CD8-positive, alpha-beta memory T cell (primary cell): ENCODE results near the gene NAGK. TPM values are rescaled to one million over a fixed set of nuclear protein-coding genes. Genes with fewer than 3 reads are reported as not detected.
"Not testable (repeated sequence)": the region's sequence is repeated elsewhere in the genome, so short reads cannot be mapped to it uniquely, and the experiment has no call there.

ENCODE experiments used
- CTCF ChIA-PET: fragments of 350-600 bp; sonication (Branson Sonifier 250); formaldehyde crosslinking; loops from one replicate; lab custom pipeline; 2021; ENCODE audit warnings: antibody characterized with exemption; lab: Charles Lee
- POLR2A ChIA-PET: fragments of 350-600 bp; sonication (Branson Sonifier 250); formaldehyde crosslinking; loops from one replicate; lab custom pipeline; 2021; ENCODE audit warnings: antibody characterized with exemption; lab: Charles Lee
- DNase-seq, 5 donors: peaks; one replicate each; pipeline versions ENCODE4 v3.0.0 to v3.0.0-alpha.2; 2020 to 2022; ENCODE audit warnings: mixed read lengths in 1 of 5
- H3K27ac ChIP-seq: one replicate; pipeline ENCODE4 v1.7.0; 2013; ENCODE audit warnings: low read depth, mild to moderate bottlenecking, low read length, moderate library complexity
- H3K27me3 ChIP-seq: 2 replicates; pipeline ENCODE4 v1.7.0; 2013; ENCODE audit warnings: low read length, mild to moderate bottlenecking; ENCODE audit not compliant: insufficient read depth, poor library complexity, severe bottlenecking
- H3K36me3 ChIP-seq: 2 replicates; pipeline ENCODE4 v1.7.0; 2013; ENCODE audit warnings: mild to moderate bottlenecking, low read length, moderate library complexity; ENCODE audit not compliant: insufficient read depth
- H3K4me1 ChIP-seq: 2 replicates; pipeline ENCODE4 v1.7.0; 2013; ENCODE audit warnings: mild to moderate bottlenecking, low read length, moderate library complexity; ENCODE audit not compliant: insufficient read depth
- H3K4me3 ChIP-seq: 2 replicates; pipeline ENCODE4 v1.7.0; 2013; ENCODE audit warnings: mild to moderate bottlenecking, low read length
- H3K9me3 ChIP-seq: 2 replicates; pipeline ENCODE4 v1.7.0; 2013; ENCODE audit warnings: mild to moderate bottlenecking, low read length
- H3K27ac Mint-ChIP-seq, 8 donors: one replicate each; pipeline ENCODE4 v1.8.0; 2020 to 2021; ENCODE audit warnings: mixed read lengths in 8 of 8, mild to moderate bottlenecking in 6 of 8, inconsistent platforms in 3 of 8, moderate library complexity in 3 of 8
- H3K27me3 Mint-ChIP-seq, 2 donors: one replicate each; pipeline ENCODE4 v1.8.0; 2020 to 2021; ENCODE audit warnings: mixed read lengths in 2 of 2, mild to moderate bottlenecking in 1 of 2, moderate library complexity in 1 of 2
- H3K36me3 Mint-ChIP-seq, 3 donors: one replicate each; pipeline ENCODE4 v1.8.0; 2020 to 2021; ENCODE audit warnings: mixed read lengths in 3 of 3, inconsistent platforms in 1 of 3, mild to moderate bottlenecking in 1 of 3
- H3K4me1 Mint-ChIP-seq, 3 donors: one replicate each; pipeline ENCODE4 v1.8.0; 2020 to 2021; ENCODE audit warnings: mixed read lengths in 3 of 3, inconsistent platforms in 1 of 3, mild to moderate bottlenecking in 1 of 3
- H3K4me3 Mint-ChIP-seq, 7 donors: one replicate each; pipeline ENCODE4 v1.8.0; 2020 to 2021; ENCODE audit warnings: mixed read lengths in 7 of 7, mild to moderate bottlenecking in 6 of 7, moderate library complexity in 4 of 7, inconsistent platforms in 2 of 7
- H3K9me3 Mint-ChIP-seq, 5 donors: one replicate each; pipeline ENCODE4 v1.8.0; 2020 to 2022; ENCODE audit warnings: mixed read lengths in 5 of 5, mild to moderate bottlenecking in 3 of 5, moderate library complexity in 2 of 5, inconsistent platforms in 1 of 5
- polyA plus RNA-seq: library from polyadenylated mRNA; unstranded; fragments of 300-500 nt; fragmentation: Illumina TruSeq; gene quantifications from one replicate; pipeline ENCODE4 v1.2.3, GENCODE V29; 2021
- total RNA-seq, 2 experiments: library from RNA; stranded (reverse); gene quantifications; one replicate each; pipeline ENCODE4 v1.2.3, GENCODE V29; 2021

The NAGK gene
- total and polyA plus RNA-seq, 3 experiments from 2014 or later: 69.2 to 77.2 (median 76.3) TPM

DNA sequence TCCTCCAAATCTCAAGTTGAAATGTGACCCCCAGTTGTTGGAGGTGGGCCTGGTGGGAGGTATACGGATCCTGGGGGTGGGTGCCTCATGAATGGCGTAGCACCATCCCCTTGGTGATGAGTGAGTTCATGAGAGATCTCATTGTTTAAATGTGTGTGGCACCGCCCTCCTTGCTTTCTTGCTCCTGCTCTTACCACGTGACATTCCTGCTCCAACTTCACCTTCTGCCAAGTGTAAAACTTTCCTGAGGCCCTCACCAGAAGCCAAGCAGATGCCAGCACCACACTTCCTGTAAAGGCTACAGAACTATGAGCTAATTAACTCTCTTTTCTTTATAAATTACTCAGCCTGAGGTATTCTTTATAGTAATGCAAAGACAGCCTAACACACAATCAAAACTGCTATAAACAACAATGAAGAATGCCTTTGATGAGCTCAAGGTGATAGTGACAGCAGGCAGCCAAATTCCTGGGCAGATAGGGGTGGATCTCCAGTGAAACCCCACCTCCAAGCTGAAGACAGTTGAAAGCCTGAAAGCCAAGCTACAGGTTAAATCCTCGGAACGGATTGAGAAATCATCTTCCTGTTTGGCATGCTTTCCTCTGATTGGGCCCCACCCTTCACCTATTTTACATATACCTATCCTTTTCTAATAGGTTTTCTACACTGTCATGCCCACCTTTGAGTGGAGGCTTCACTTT, 34.7 kb downstream of the NAGK start:
- H3K27me3 ChIP-seq: no peaks in the 10 kb centered on the region
- no peaks in the 10 kb centered on the region for H3K36me3 ChIP-seq
- no peak for DNase-seq
- H3K9me3 ChIP-seq: no peaks in the 10 kb centered on the region
- ChIA-PET POLR2A (no interaction called here), CTCF (no interaction called here)
- H3K4me1 Mint-ChIP-seq: no peaks in the 10 kb centered on the region
- H3K4me1 ChIP-seq: no peaks in the 10 kb centered on the region
- no peak overlapping the region for H3K27ac Mint-ChIP-seq
- peaks cover 3 to 13% of the 10 kb centered on the region in 2 donors for H3K27me3 Mint-ChIP-seq
- H3K4me3 Mint-ChIP-seq: no peak overlapping the region
- no peaks in the 10 kb centered on the region for H3K9me3 Mint-ChIP-seq
- peaks cover 0 to under 1% (median 0%) of the 10 kb centered on the region in 3 donors for H3K36me3 Mint-ChIP-seq
- H3K4me3 ChIP-seq: no peak overlapping the region
- no peak overlapping the region for H3K27ac ChIP-seq

DNA sequence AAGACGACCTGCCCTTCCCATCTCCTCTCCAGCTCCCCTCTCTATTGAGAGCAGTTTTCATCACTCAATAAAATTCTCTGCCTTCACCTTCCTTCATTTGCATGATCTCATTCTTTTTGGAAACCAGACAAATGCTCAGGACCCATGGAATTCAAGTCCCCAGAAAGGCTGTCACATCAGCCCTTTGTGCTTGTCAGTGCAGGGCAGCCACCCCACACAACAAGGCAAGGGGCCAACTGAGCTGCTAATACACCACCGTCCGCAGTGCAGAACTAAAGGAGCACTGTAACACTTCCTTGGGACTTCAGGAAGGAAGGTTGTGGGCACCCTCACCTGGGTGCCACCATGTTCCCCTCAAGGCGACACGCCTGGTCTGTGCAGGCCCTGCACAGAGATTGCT, 35.4 kb downstream of the NAGK start:
- Histone ChIP-seq H3K4me1 (no peaks in the 10 kb centered on the region), H3K27me3 (no peaks in the 10 kb centered on the region), H3K27ac (no peak overlapping the region), H3K36me3 (no peaks in the 10 kb centered on the region), H3K4me3 (no peak overlapping the region), H3K9me3 (no peaks in the 10 kb centered on the region)
- Mint-ChIP-seq H3K27me3 (peaks cover 3 to 13% of the 10 kb centered on the region in 2 donors), H3K27ac (peak overlapping the region in 1 of 8 donors; percentile 38), H3K4me3 (no peak overlapping the region), H3K36me3 (peaks cover 0 to 6% (median 1%) of the 10 kb centered on the region in 3 donors), H3K9me3 (no peaks in the 10 kb centered on the region), H3K4me1 (no peaks in the 10 kb centered on the region)
- no peak for DNase-seq
- ChIA-PET POLR2A (no interaction called here), CTCF (no interaction called here)

DNA sequence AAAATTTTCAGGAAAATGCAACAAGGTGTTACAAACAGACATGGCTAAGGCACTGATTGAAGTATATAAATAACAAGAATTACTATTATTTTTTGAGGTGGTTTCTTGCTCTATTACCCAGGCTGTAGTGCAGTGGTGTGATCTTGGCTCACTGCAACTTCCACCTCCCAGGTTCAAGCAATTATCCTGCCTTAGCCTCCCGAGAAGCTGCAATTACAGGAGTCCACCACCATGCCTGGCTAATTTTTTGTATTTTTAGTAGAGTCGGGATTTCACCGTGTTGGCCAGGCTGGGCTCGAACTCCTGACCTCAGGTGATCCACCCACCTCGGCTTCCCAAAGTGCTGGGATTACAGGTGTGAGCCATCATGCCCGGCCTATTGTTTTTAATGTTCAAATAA, 38.0 kb downstream of the NAGK start:
- peaks cover 0 to 24% (median 8%) of the 10 kb centered on the region in 3 donors for H3K36me3 Mint-ChIP-seq
- CTCF ChIA-PET, H3K36me3 ChIP-seq, H3K4me1 ChIP-seq, DNase-seq, H3K4me3 Mint-ChIP-seq, H3K27me3 Mint-ChIP-seq, H3K27ac ChIP-seq, H3K4me3 ChIP-seq, H3K9me3 Mint-ChIP-seq, H3K27me3 ChIP-seq, H3K27ac Mint-ChIP-seq, POLR2A ChIA-PET, H3K9me3 ChIP-seq, H3K4me1 Mint-ChIP-seq: not testable (repeated sequence)

DNA sequence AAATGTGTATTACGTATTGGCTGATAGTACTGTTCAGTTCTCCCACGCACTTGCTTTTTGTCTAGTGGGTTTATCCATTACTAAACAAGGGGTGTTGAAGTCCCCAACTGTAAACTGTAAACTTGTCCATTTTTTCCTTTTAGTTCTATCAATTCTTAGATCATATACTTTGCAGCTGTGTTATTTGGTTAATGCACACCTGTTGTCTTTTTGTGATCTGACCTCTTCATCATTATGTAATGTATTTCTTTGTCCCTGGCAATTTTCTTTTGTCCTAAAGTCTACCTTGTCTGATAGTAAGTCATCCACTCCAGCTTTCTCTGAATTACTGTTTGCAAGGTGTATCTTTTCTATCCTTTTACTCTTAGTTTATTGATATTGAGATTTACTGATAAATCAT, 39.6 kb downstream of the NAGK start:
- Mint-ChIP-seq H3K9me3 (no peaks in the 10 kb centered on the region), H3K36me3 (peaks cover 4 to 32% (median 8%) of the 10 kb centered on the region in 3 donors), H3K4me3 (no peak overlapping the region), H3K4me1 (peaks cover 0 to 3% (median 0%) of the 10 kb centered on the region in 3 donors), H3K27me3 (no peaks in the 10 kb centered on the region), H3K27ac (peak overlapping the region in 1 of 8 donors; percentile 70)
- H3K9me3 ChIP-seq: no peaks in the 10 kb centered on the region
- H3K27me3 ChIP-seq: no peaks in the 10 kb centered on the region
- H3K4me3 ChIP-seq: no peak overlapping the region
- no peaks in the 10 kb centered on the region for H3K4me1 ChIP-seq
- POLR2A ChIA-PET: no interaction called here
- H3K36me3 ChIP-seq: no peaks in the 10 kb centered on the region
- DNase-seq: no peak
- CTCF ChIA-PET: no interaction called here
- H3K27ac ChIP-seq: no peak overlapping the region

DNA sequence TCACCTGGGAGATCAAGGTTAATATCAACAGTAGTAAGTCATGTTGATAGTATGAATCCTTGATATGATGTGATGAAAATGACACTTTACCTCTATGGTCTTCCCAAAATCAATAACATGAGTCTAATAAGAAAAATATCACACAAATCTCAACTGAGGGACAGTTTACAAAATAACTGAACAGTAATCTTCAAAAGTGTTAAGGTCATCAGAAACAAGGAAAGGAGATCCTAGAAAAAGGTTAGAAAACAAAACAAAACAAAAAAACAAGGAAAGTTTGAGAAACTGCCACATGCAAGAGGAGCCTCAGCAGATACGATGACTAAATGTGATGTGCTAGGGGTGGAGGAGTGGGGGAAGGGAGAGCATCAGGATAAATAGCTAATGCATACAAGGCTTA, 45.4 kb downstream of the NAGK start:
- Mint-ChIP-seq H3K36me3 (peaks cover 8 to 68% (median 14%) of the 10 kb centered on the region in 3 donors), H3K27ac (peak overlapping the region in 2 of 8 donors; percentile 25 to 29), H3K4me1 (peaks cover 0 to 3% (median 2%) of the 10 kb centered on the region in 3 donors), H3K27me3 (no peaks in the 10 kb centered on the region), H3K9me3 (no peaks in the 10 kb centered on the region), H3K4me3 (no peak overlapping the region)
- no peak overlapping the region for H3K4me3 ChIP-seq
- no peak for DNase-seq
- CTCF ChIA-PET: interaction anchor here (1.1 kb wide), 1 partner anchor 13 kb away, joined by 5 read pairs; no protein-coding TSS in a partner anchor
- no peaks in the 10 kb centered on the region for H3K4me1 ChIP-seq
- H3K27me3 ChIP-seq: no peaks in the 10 kb centered on the region
- peaks cover under 1% of the 10 kb centered on the region for H3K36me3 ChIP-seq
- no peaks in the 10 kb centered on the region for H3K9me3 ChIP-seq
- POLR2A ChIA-PET: no interaction called here
- H3K27ac ChIP-seq: no peak overlapping the region

DNA sequence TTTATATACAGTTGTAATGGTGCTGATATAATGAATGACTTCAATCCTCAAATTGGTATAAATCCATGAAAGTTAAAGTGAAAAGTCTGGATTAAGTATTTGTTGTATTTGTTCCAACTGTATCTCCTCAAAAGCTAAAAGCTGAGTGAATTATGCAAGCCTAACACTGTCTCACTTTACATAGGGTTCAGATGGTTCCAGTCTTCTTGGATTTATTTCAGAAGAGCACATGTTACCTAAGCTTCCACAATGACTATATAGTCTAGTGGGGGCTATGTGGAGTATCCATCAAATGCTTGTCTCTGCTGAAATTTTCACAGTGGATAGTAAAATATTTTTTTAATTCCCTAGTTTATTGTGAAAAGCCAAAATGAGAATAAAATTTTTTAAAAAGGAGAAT, 48.6 kb downstream of the NAGK start:
- Mint-ChIP-seq H3K27ac (no peak overlapping the region), H3K4me1 (peaks cover 0 to 9% (median 4%) of the 10 kb centered on the region in 3 donors), H3K27me3 (no peaks in the 10 kb centered on the region), H3K4me3 (no peak overlapping the region), H3K36me3 (peaks cover 8 to 68% (median 11%) of the 10 kb centered on the region in 3 donors), H3K9me3 (no peaks in the 10 kb centered on the region)
- Histone ChIP-seq H3K4me3 (no peak overlapping the region), H3K27me3 (no peaks in the 10 kb centered on the region), H3K4me1 (no peaks in the 10 kb centered on the region), H3K36me3 (peaks cover 11% of the 10 kb centered on the region), H3K27ac (no peak overlapping the region), H3K9me3 (no peaks in the 10 kb centered on the region)
- no peak for DNase-seq
- CTCF ChIA-PET: no interaction called here
- POLR2A ChIA-PET: no interaction called here

DNA sequence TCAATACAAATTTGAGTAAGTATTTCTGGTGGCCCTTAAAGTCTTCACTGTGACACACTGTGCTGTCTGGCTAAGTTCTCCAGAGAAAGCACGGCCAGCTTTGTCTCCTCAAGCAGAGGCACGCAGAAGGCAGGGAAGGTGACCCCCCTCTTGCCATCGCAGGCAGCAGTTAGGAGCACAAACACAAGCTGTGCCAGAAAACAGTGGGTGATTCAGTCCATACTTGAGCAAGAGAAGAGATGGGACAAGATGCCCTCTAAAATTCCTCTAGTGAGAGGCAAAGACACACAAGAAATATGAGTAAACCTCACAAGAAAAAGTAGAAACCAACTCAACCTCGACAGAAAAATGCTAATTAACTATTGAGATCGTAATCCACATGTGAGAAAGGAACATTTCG, 51.7 kb downstream of the NAGK start:
- H3K36me3 Mint-ChIP-seq: peaks cover 0 to 57% (median 8%) of the 10 kb centered on the region in 3 donors
- POLR2A ChIA-PET: no interaction called here
- no peaks in the 10 kb centered on the region for H3K27me3 Mint-ChIP-seq
- H3K4me1 Mint-ChIP-seq: peaks cover 0 to 9% (median 4%) of the 10 kb centered on the region in 3 donors
- peak overlapping the region in 1 of 8 donors; percentile 46 for H3K27ac Mint-ChIP-seq
- Histone ChIP-seq H3K9me3 (no peaks in the 10 kb centered on the region), H3K4me3 (no peak overlapping the region), H3K36me3 (peaks cover 11% of the 10 kb centered on the region), H3K4me1 (no peaks in the 10 kb centered on the region), H3K27ac (no peak overlapping the region), H3K27me3 (no peaks in the 10 kb centered on the region)
- H3K9me3 Mint-ChIP-seq: no peaks in the 10 kb centered on the region
- CTCF ChIA-PET: interaction anchor here (1.0 kb wide), 1 partner anchor 19 kb away, joined by 3 read pairs; no protein-coding TSS in a partner anchor
- DNase-seq: no peak
- H3K4me3 Mint-ChIP-seq: no peak overlapping the region

DNA sequence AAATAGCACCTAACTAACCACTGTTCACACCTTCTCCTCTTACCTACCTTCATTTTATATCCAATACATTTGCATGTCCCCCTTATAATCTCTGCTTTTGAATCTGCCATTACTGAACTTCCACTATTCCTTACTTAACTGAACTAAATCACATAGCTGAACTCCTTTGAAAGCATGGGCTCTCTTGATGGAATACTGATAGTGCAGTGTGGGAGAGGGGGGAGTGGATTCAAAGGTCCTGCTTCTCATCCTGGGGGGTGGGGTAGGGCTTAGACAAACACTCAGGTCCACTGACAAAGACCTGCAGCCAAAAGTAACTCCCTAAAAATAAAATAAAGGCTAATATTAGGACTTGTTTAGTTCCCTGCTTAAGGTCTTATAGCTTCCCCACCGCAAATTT, 53.0 kb downstream of the NAGK start:
- H3K4me1 Mint-ChIP-seq: peaks cover 6 to 13% (median 7%) of the 10 kb centered on the region in 3 donors
- Histone ChIP-seq H3K27me3 (no peaks in the 10 kb centered on the region), H3K36me3 (peaks cover 11% of the 10 kb centered on the region), H3K27ac (no peak overlapping the region), H3K4me3 (no peak overlapping the region), H3K4me1 (no peaks in the 10 kb centered on the region), H3K9me3 (no peaks in the 10 kb centered on the region)
- H3K36me3 Mint-ChIP-seq: peaks cover 0 to 52% (median 8%) of the 10 kb centered on the region in 3 donors
- H3K27ac Mint-ChIP-seq: peak overlapping the region in 2 of 8 donors; percentile 56 to 70
- no peak for DNase-seq
- H3K9me3 Mint-ChIP-seq: no peaks in the 10 kb centered on the region
- ChIA-PET POLR2A (no interaction called here), CTCF (interaction anchor here (1.0 kb wide), 1 partner anchor 22 kb away, joined by 3 read pairs; no protein-coding TSS in a partner anchor)
- H3K27me3 Mint-ChIP-seq: no peaks in the 10 kb centered on the region
- peak overlapping the region in 1 of 7 donors; percentile 15 for H3K4me3 Mint-ChIP-seq
